ENCODE results near the gene LAMC3. TPM values are rescaled to one million over a fixed set of nuclear protein-coding genes. Genes with fewer than 3 reads are reported as not detected.

The LAMC3 gene
- total and polyA plus RNA-seq, 9 of the 15 experiments (the other 6 are each of a cell fraction or from before 2014, with no cell fraction given), result 0.10 TPM; not detected in 8

GRCh38 chr9:131053896-131054295 is 44.9 kb downstream of the LAMC3 start:
- no peak for TF ChIP-seq DPF2 (IDR thresholded peaks at IDR 0.05)
- TF ChIP-seq, protein P1, sequence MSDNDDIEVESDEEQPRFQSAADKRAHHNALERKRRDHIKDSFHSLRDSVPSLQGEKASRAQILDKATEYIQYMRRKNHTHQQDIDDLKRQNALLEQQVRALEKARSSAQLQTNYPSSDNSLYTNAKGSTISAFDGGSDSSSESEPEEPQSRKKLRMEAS (CRISPR knock-in tag; IDR thresholded peaks at IDR 0.05), result no peak
- TF ChIP-seq ZNF75A (CRISPR knock-in tag; IDR thresholded peaks at IDR 0.05), result no peak
- no peak for TF ChIP-seq RBFOX2 (IDR thresholded peaks at IDR 0.05; ENCODE audit: low read depth, low read length)
- ATAC-seq (no peak), DNase-seq (ENCODE audit: extremely low read depth in 1 of 4, low spot score in 3 of 4) (no peak), FAIRE-seq (no peak)
- no peak overlapping the region for H3K4me3 ChIP-seq
- H3K9me1 ChIP-seq (ENCODE audit: control insufficient read depth, insufficient read depth, low read length), result peaks cover 12% of the 10 kb centered on the region
- no peak overlapping the region for H3K4me2 ChIP-seq (ENCODE audit: insufficient read depth, low read length)
- H3K36me3 ChIP-seq (ENCODE audit: control insufficient read depth, insufficient read depth, low read length), result no peaks in the 10 kb centered on the region
- intact Hi-C loops (cut with micrococcal nuclease) (no loop called here), in situ Hi-C loops (cut with MboI) (no loop called here)
- H2AFZ ChIP-seq (ENCODE audit: low read depth, low read length), result no peak overlapping the region
- peaks cover 0 to 15% of the 10 kb centered on the region in 2 experiments; a peak in 2 of 5 replicates for H3K4me1 ChIP-seq (replicated peaks in 1 of 2; ENCODE audit: control insufficient read depth in 2 of 2, insufficient read depth in 2 of 2, low read length in 2 of 2)
- 11% methylated on average over 3 of the region's 3 CpGs for WGBS (ENCODE audit: insufficient coverage, low coverage, missing lambda C conversion rate)
- CTCF ChIA-PET (ENCODE audit: low intra/inter-chr PET ratio), result interaction anchor here (0.6 kb wide), 1 partner anchor 102 kb away, joined by 3 read pairs; no protein-coding TSS in a partner anchor
- H3K27me3 ChIP-seq (ENCODE audit: control insufficient read depth in 2 of 2, insufficient read depth in 2 of 2, low read length in 2 of 2), result peaks cover 70 to 87% of the 10 kb centered on the region in 2 experiments
- H3K9ac ChIP-seq (ENCODE audit: insufficient read depth in 1 of 2, low read depth in 2 of 2, low read length in 2 of 2), result no peak overlapping the region
- no peak overlapping the region for H3K27ac ChIP-seq (ENCODE audit: extremely low read depth, low read depth, low read length)
- H3K9me3 ChIP-seq (replicated peaks; ENCODE audit: control insufficient read depth, insufficient read depth, low read depth, low read length), result no peaks in the 10 kb centered on the region
- POLR2A ChIA-PET, result interaction anchor here (0.6 to 99.3 kb wide), 9 partner anchors 11 to 202 kb away, joined by 3 to 3336 read pairs (median 3); partner anchors contain the start of genes AIF1L and NUP214
- no peaks in the 10 kb centered on the region for H3K79me2 ChIP-seq (ENCODE audit: control insufficient read depth, insufficient read depth, low read length)
- no TSS peak for BruUV-seq (replicated peaks)
- peaks cover 44% of the 10 kb centered on the region for H4K20me1 ChIP-seq (replicated peaks; ENCODE audit: control insufficient read depth, insufficient read depth, low read length)

Data from K562 (cell line).